ENCODE data around the gene GPBAR1.

- TF ChIP-seq, protein P1, sequence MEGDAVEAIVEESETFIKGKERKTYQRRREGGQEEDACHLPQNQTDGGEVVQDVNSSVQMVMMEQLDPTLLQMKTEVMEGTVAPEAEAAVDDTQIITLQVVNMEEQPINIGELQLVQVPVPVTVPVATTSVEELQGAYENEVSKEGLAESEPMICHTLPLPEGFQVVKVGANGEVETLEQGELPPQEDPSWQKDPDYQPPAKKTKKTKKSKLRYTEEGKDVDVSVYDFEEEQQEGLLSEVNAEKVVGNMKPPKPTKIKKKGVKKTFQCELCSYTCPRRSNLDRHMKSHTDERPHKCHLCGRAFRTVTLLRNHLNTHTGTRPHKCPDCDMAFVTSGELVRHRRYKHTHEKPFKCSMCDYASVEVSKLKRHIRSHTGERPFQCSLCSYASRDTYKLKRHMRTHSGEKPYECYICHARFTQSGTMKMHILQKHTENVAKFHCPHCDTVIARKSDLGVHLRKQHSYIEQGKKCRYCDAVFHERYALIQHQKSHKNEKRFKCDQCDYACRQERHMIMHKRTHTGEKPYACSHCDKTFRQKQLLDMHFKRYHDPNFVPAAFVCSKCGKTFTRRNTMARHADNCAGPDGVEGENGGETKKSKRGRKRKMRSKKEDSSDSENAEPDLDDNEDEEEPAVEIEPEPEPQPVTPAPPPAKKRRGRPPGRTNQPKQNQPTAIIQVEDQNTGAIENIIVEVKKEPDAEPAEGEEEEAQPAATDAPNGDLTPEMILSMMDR (IDR thresholded peaks at IDR 0.05): no peak
- TF ChIP-seq POLR2A (IDR thresholded peaks at IDR 0.05) (no peak), EP300 (IDR thresholded peaks at IDR 0.05) (no peak)
Measured at GRCh38 chr2:218244665-218245064, 16.1 kb upstream of the GPBAR1 start.
